OCI-LY7 (cell line): ENCODE data around the gene DDC. TPM values are rescaled to one million over a fixed set of nuclear protein-coding genes. Genes with fewer than 3 reads are reported as not detected.

Experiments used
- BruUV-seq: library from RNA; stranded (reverse); fragments of 400-500 nt; replicated peaks from 2 replicates; lab custom pipeline; 2021; lab: Mats Ljungman, UMichigan
- CTCF ChIA-PET: fragments of 300-600 bp; sonication (Branson Sonifier 250); formaldehyde crosslinking; loops from one replicate; lab custom pipeline; 2022; ENCODE audit warnings: antibody characterized with exemption; ENCODE audit not compliant: unreplicated experiment; lab: Charles Lee
- POLR2A ChIA-PET: fragments of 300-600 bp; sonication (Branson Sonifier 250); formaldehyde crosslinking; loops from one replicate; lab custom pipeline; 2022; ENCODE audit warnings: antibody characterized with exemption; lab: Charles Lee
- DNase-seq: peaks from one replicate; pipeline ENCODE4 v3.0.0-alpha.2; 2015; ENCODE audit warnings: low spot score
- H2AFZ ChIP-seq: fragments of 200-600 bp; sonication (generic), shearing (Covaris generic); 2 replicates; pipeline ENCODE4 v1.6.1; 2014; ENCODE audit warnings: mild to moderate bottlenecking, antibody characterized with exemption, low read length, moderate library complexity
- H3K27ac ChIP-seq: fragments of 200-600 bp; sonication (generic); 2 replicates; pipeline ENCODE4 v1.5.1; 2014; ENCODE audit warnings: mixed run types, low read depth, mild to moderate bottlenecking, moderate library complexity, low read length, inconsistent platforms; ENCODE audit not compliant: poor library complexity, severe bottlenecking
- H3K36me3 ChIP-seq: fragments of 200-600 bp; sonication (generic); 2 replicates; pipeline ENCODE4 v1.6.1; 2014; ENCODE audit warnings: mild to moderate bottlenecking, antibody characterized with exemption, low read length, moderate library complexity, mixed read lengths; ENCODE audit not compliant: insufficient read depth
- H3K4me1 ChIP-seq: fragments of 200-600 bp; sonication (generic); 2 replicates; pipeline ENCODE4 v1.5.1; 2014; ENCODE audit warnings: mild to moderate bottlenecking, low read length; ENCODE audit not compliant: insufficient read depth, poor library complexity, severe bottlenecking
- H3K4me2 ChIP-seq: fragments of 200-600 bp; sonication (generic); 2 replicates; pipeline ENCODE4 v1.6.1; 2014; ENCODE audit warnings: mild to moderate bottlenecking, low read length
- H3K4me3 ChIP-seq: fragments of 200-600 bp; sonication (generic); 2 replicates; pipeline ENCODE4 v1.5.1; 2014; ENCODE audit warnings: mild to moderate bottlenecking, low read depth, low read length; ENCODE audit not compliant: poor library complexity, severe bottlenecking
- H3K79me2 ChIP-seq: fragments of 200-600 bp; sonication (generic); 2 replicates; pipeline ENCODE4 v1.6.1; 2016; ENCODE audit warnings: low read depth, mild to moderate bottlenecking, low read length, moderate library complexity, mixed read lengths; ENCODE audit not compliant: insufficient read depth
- H3K9me2 ChIP-seq: fragments of 200-600 bp; sonication (generic); 2 replicates; pipeline ENCODE4 v1.6.1; 2016; ENCODE audit warnings: mild to moderate bottlenecking, low read length, mixed read lengths; ENCODE audit not compliant: insufficient read depth
- H3K9me3 ChIP-seq: fragments of 200-600 bp; sonication (generic); 2 replicates; pipeline ENCODE4 v1.6.1; 2014; ENCODE audit warnings: mild to moderate bottlenecking, mixed run types, low read length, mixed read lengths
- H4K20me1 ChIP-seq: fragments of 200-600 bp; sonication (generic); 2 replicates; pipeline ENCODE4 v1.6.1; 2014; ENCODE audit warnings: mild to moderate bottlenecking, antibody characterized with exemption, low read length, moderate library complexity, mixed read lengths; ENCODE audit not compliant: insufficient read depth
- CTCF ChIP-seq: fragments of 200-600 bp; sonication (generic); conservative IDR thresholded peaks from 2 replicates; pipeline ENCODE4 v1.5.1; 2014; ENCODE audit warnings: mild to moderate bottlenecking, antibody characterized with exemption, low read length, moderate library complexity, mixed read lengths
- EZH2phosphoT487 ChIP-seq: fragments of 200-600 bp; sonication (generic); IDR thresholded peaks from 2 replicates; pipeline ENCODE4 v1.6.1; 2018; ENCODE audit warnings: low read depth, borderline replicate concordance, mild to moderate bottlenecking, mixed run types, antibody characterized with exemption, low read length, moderate library complexity, mixed read lengths
- intact Hi-C: fragments of 100-400 bp; cut with micrococcal nuclease; formaldehyde crosslinking; loops from one replicate; pipeline ENCODE4 v1.10.0; 2022; ENCODE audit not compliant: unreplicated experiment
- total RNA-seq, 2 experiments: library from RNA; depleted of rRNA in 1 of 2; stranded (reverse); fragments of >200 nt in 1 of 2; shearing (Covaris generic) in 1 of 2; gene quantifications; 2 replicates each; pipeline ENCODE4 v1.2.3, GENCODE V29; 2014 to 2022

DDC gene
- total RNA-seq, 2 experiments from 2014 or later, result not detected

- ChIA-PET CTCF (interaction anchor here (0.6 to 1.9 kb wide), 10 partner anchors 15 to 743 kb away, joined by 3 to 9 read pairs (median 4); no protein-coding TSS in a partner anchor), POLR2A (interaction anchor here (0.8 to 1.6 kb wide), 5 partner anchors 10 to 307 kb away, joined by 3 to 5 read pairs (median 4); no protein-coding TSS in a partner anchor)
- Histone ChIP-seq H3K9me2 (no peaks in the 10 kb centered on the region), H3K4me1 (peaks cover 29% of the 10 kb centered on the region), H3K4me3 (no peak overlapping the region), H3K79me2 (no peaks in the 10 kb centered on the region), H3K27ac (no peak overlapping the region), H3K4me2 (no peak overlapping the region), H4K20me1 (no peaks in the 10 kb centered on the region), H2AFZ (no peak overlapping the region), H3K36me3 (no peaks in the 10 kb centered on the region), H3K9me3 (no peaks in the 10 kb centered on the region)
- intact Hi-C loops, result loop anchor here (1.0 to 5.0 kb wide), 6 partner anchors 81 to 326 kb away; no protein-coding TSS in a partner anchor
- peak; percentile 88 for DNase-seq
- no peak for TF ChIP-seq EZH2phosphoT487
- peak; percentile 98 for TF ChIP-seq CTCF
- BruUV-seq, result no TSS peak
Measured at GRCh38 chr7:50418086-50418515, 147.1 kb downstream of the DDC start.

GRCh38 chr7:50416527-50417182 lies 148.6 kb downstream of the DDC start:
- intact Hi-C loops, result loop anchor here (2.0 to 5.0 kb wide), 3 partner anchors 42 to 112 kb away; partner anchors contain the start of gene IKZF1
- Histone ChIP-seq H3K4me2 (peak overlapping the region; percentile 46), H3K36me3 (no peaks in the 10 kb centered on the region), H3K9me3 (no peaks in the 10 kb centered on the region), H3K4me1 (peaks cover 42% of the 10 kb centered on the region), H3K9me2 (no peaks in the 10 kb centered on the region), H4K20me1 (no peaks in the 10 kb centered on the region), H3K79me2 (no peaks in the 10 kb centered on the region), H3K27ac (no peak overlapping the region), H2AFZ (peak overlapping the region; percentile 63), H3K4me3 (no peak overlapping the region)
- TF ChIP-seq CTCF (no peak), EZH2phosphoT487 (no peak)
- no TSS peak for BruUV-seq
- CTCF ChIA-PET, result interaction anchor here (1.5 kb wide), 1 partner anchor 281 kb away, joined by 3 read pairs; no protein-coding TSS in a partner anchor
- POLR2A ChIA-PET, result interaction anchor here (0.6 to 1.8 kb wide), 8 partner anchors 16 to 1105 kb away, joined by 3 to 6 read pairs (median 3); no protein-coding TSS in a partner anchor
- DNase-seq, result peak; percentile 83
